Naive B cell (primary cell): Measurements from ENCODE around the gene ACAP3. TPM values are rescaled to one million over a fixed set of nuclear protein-coding genes. Genes with fewer than 3 reads are reported as not detected.

Experiments
- ATAC-seq, 2 donors: fragments of 150-1000 bp; cut with Tn5 transposase; 2 replicates each; pipeline ENCODE4 v1.10.0; 2021; ENCODE audit warnings: low read depth in 2 of 2, mild to moderate bottlenecking in 2 of 2, moderate library complexity in 2 of 2
- DNase-seq: peaks from one replicate; pipeline ENCODE4 v3.0.0; 2022
- H3K27ac Mint-ChIP-seq, 6 donors: one replicate each; pipeline ENCODE4 v1.8.0; 2020 to 2022; ENCODE audit warnings: mild to moderate bottlenecking in 6 of 6, mixed read lengths in 6 of 6, moderate library complexity in 5 of 6, inconsistent platforms in 2 of 6
- H3K27me3 Mint-ChIP-seq, 3 donors: one replicate each; pipeline ENCODE4 v1.8.0; 2021 to 2022; ENCODE audit warnings: mixed read lengths in 3 of 3, mild to moderate bottlenecking in 1 of 3
- H3K36me3 Mint-ChIP-seq, 2 donors: one replicate each; pipeline ENCODE4 v1.8.0; 2020 to 2022; ENCODE audit warnings: mixed read lengths in 2 of 2, inconsistent platforms in 1 of 2, mild to moderate bottlenecking in 1 of 2
- H3K4me1 Mint-ChIP-seq, 3 donors: one replicate each; pipeline ENCODE4 v1.8.0; 2020 to 2022; ENCODE audit warnings: mixed read lengths in 3 of 3, inconsistent platforms in 1 of 3, mild to moderate bottlenecking in 1 of 3, moderate library complexity in 1 of 3
- H3K4me3 Mint-ChIP-seq, 8 donors: one replicate each; pipeline ENCODE4 v1.8.0; 2020 to 2022; ENCODE audit warnings: mild to moderate bottlenecking in 8 of 8, mixed read lengths in 8 of 8, moderate library complexity in 8 of 8, inconsistent platforms in 2 of 8
- H3K9me3 Mint-ChIP-seq, 7 donors: one replicate each; pipeline ENCODE4 v1.8.0; 2020 to 2022; ENCODE audit warnings: mixed read lengths in 7 of 7, mild to moderate bottlenecking in 5 of 7, inconsistent platforms in 2 of 7, moderate library complexity in 1 of 7
- polyA plus RNA-seq, 6 donors: library from polyadenylated mRNA; unstranded; fragments of 300-500 nt; fragmentation: Illumina TruSeq; gene quantifications; one replicate each; pipeline ENCODE4 v1.2.3, GENCODE V29; 2021; ENCODE audit warnings: low read depth in 6 of 6

Gene ACAP3
- polyA plus RNA-seq, 6 donors from 2014 or later = 1.9 to 7.2 (median 3.1) TPM

- Mint-ChIP-seq H3K36me3 (no peaks in the 10 kb centered on the region), H3K27ac (peak overlapping the region in 5 of 6 donors; percentile 32 to 78 (median 56)), H3K4me3 (peak overlapping the region; percentile 74 to 90 (median 78)), H3K4me1 (peaks cover 16 to 30% (median 27%) of the 10 kb centered on the region in 3 donors), H3K27me3 (peaks cover 8 to 17% (median 11%) of the 10 kb centered on the region in 3 donors), H3K9me3 (no peaks in the 10 kb centered on the region)
- DNase-seq = no peak
- ATAC-seq = peak; percentile 36 to 42
Observed at GRCh38 chr1:1348420-1349255, 40.9 kb upstream of the ACAP3 start.

DNA sequence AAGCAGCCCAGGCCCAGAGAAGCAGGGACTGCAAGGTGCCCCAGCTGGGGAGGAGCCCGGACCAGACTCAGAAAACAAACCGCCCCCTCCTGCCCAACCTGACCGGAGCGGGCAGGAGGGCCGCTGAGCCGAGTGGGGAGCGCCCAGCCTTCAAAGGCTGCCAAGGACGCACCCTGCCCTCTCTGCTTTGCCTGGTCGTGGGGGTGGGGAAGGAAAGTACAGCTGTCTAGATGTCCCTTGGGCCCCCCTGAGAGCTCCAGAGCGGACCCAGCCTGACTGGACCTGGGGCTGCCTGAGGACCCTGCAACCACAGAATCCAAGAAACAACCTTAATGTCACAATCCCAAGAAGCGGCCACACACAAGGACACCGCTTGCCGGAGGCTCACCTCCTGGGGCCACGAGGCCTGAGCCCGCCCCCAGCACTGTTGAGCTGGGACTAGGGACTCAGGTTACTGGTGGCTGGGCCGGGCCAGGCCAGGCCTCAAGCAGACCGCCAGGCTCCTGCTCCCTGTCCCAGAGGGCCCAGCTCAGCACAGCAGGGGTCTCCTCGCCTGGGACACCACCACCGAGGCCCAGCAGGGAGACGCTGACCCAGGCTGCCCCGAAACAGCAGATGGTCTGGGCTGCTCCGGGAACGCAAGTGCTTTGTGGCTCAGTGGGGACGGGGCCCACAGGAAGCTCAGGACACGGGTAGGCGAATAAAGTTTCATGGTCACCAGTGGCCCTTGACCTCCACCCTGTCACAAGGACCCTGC lies 40.1 kb upstream of the ACAP3 start:
- no peak for DNase-seq
- peak overlapping the region in 4 of 6 donors; percentile 32 to 78 (median 52) for H3K27ac Mint-ChIP-seq
- H3K9me3 Mint-ChIP-seq = no peaks in the 10 kb centered on the region
- H3K4me3 Mint-ChIP-seq = peak overlapping the region; percentile 74 to 90 (median 78)
- no peaks in the 10 kb centered on the region for H3K36me3 Mint-ChIP-seq
- H3K27me3 Mint-ChIP-seq = peaks cover 6 to 9% (median 6%) of the 10 kb centered on the region in 3 donors
- H3K4me1 Mint-ChIP-seq = peaks cover 13 to 26% (median 21%) of the 10 kb centered on the region in 3 donors
- ATAC-seq = no peak

GRCh38 chr1:1347026-1347595 lies 39.4 kb upstream of the ACAP3 start:
- peaks cover 6 to 19% (median 14%) of the 10 kb centered on the region in 3 donors for H3K4me1 Mint-ChIP-seq
- no peaks in the 10 kb centered on the region for H3K36me3 Mint-ChIP-seq
- peak overlapping the region in 1 of 6 donors; percentile 64 for H3K27ac Mint-ChIP-seq
- DNase-seq (no peak), ATAC-seq (no peak)
- H3K4me3 Mint-ChIP-seq = peak overlapping the region in 7 of 8 donors; percentile 49 to 86 (median 76)
- no peaks in the 10 kb centered on the region for H3K9me3 Mint-ChIP-seq
- H3K27me3 Mint-ChIP-seq = peaks cover 0 to 2% (median 0%) of the 10 kb centered on the region in 3 donors

DNA sequence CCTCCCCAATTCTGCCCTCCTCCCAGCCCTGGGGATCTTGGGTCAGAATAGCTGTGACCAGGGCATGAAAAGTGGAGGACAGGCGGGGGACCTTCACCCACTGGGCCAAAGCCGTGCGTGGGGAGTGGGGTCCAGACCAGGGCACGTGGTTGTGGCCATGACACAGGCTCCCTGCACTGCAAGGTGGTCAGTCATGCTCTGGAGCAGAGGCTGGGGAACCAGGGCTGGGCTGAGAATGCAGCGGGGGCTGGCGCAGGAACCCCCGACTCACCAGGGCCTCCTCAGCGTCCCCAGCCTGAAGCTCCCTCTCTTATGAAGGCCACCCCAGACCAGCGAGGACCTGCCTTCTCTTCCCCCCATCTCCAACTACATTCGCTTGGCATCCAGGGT lies 38.8 kb upstream of the ACAP3 start:
- Mint-ChIP-seq H3K27me3 (no peaks in the 10 kb centered on the region), H3K4me1 (peaks cover 3 to 15% (median 12%) of the 10 kb centered on the region in 3 donors), H3K36me3 (no peaks in the 10 kb centered on the region), H3K4me3 (peak overlapping the region in 4 of 8 donors; percentile 49 to 76 (median 68)), H3K27ac (no peak overlapping the region), H3K9me3 (no peaks in the 10 kb centered on the region)
- ATAC-seq = no peak
- no peak for DNase-seq

DNA sequence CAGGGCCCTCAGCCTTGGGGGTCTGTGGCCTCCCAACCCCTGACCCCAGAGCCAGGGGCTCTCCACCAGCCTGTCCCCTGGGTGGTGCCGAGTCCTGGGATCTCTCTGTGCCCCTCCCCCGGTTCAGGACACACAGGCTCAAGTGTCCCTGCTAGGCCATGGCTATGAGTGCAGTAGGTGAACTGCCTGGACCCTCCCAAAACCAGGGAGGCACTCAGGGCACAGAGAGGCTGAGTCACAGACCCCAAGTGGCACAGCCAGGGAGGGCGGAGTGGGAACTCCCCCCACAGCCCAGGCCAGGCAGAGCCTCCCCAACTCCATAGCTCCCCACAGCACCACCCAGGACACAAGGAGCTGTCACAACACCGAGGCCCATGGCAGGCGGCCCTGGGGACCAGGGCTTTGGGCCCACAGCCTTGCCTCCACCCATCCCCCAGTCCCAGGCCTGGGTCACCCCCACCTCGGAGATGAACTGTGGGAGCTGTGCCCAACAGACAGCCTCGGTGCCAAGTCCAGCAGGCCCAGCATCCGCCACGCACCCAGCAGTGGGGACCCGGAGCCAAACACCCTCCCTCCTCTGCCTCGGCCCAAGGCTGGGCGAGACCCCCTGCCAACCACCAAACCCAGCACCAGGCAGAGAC lies 38.2 kb upstream of the ACAP3 start:
- DNase-seq (no peak), ATAC-seq (no peak)
- Mint-ChIP-seq H3K4me1 (peaks cover 3 to 15% (median 14%) of the 10 kb centered on the region in 3 donors), H3K4me3 (peak overlapping the region in 2 of 8 donors; percentile 61), H3K9me3 (no peaks in the 10 kb centered on the region), H3K27me3 (no peaks in the 10 kb centered on the region), H3K36me3 (no peaks in the 10 kb centered on the region), H3K27ac (no peak overlapping the region)

- Mint-ChIP-seq H3K27ac (no peak overlapping the region), H3K4me3 (no peak overlapping the region)
Observed at GRCh38 chr1:1345384-1345783, 37.7 kb upstream of the ACAP3 start.

DNA sequence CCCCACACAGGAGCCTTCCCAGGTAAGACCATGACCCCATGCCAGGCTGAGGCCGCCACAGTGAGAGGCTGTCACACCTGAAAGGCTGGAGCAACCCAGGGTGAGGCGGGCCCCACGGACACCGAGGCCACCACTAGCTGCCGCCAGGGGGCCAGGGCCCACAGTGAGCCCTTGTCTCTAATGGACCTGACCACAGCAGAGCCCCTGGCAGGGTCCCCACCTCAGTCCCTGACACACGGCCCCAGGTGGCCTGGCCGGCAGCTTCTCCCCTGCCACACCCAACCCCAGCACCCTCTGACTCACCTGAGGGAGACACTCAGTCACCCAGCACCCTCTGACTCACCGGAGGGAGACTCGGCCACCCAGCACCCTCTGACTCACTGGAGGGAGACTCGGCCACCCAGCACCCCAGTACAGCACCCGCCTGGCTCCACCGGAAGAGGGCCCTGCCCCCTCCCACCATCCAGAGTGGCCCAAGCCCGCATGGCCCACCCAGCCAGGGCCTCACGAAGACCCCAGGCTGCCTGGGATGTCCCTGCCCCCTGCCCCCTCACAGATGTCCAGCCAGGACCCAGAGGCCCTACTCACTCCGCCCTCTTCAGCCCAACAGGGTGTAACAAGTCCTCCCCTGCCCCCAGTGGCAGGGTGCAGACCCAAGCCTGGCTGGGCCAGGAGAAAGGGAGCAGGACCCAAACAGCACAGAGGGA lies 37.1 kb upstream of the ACAP3 start:
- no peak for ATAC-seq
- no peaks in the 10 kb centered on the region for H3K27me3 Mint-ChIP-seq
- H3K9me3 Mint-ChIP-seq = no peaks in the 10 kb centered on the region
- no peaks in the 10 kb centered on the region for H3K36me3 Mint-ChIP-seq
- no peak for DNase-seq
- peaks cover 3 to 16% (median 15%) of the 10 kb centered on the region in 3 donors for H3K4me1 Mint-ChIP-seq
- no peak overlapping the region for H3K27ac Mint-ChIP-seq
- no peak overlapping the region for H3K4me3 Mint-ChIP-seq

More at GRCh38 chr1:1345384-1345783, 37.7 kb upstream of the ACAP3 start:
- no peak for DNase-seq
- H3K9me3 Mint-ChIP-seq = no peaks in the 10 kb centered on the region
- H3K4me1 Mint-ChIP-seq = peaks cover 3 to 16% (median 15%) of the 10 kb centered on the region in 3 donors
- no peaks in the 10 kb centered on the region for H3K36me3 Mint-ChIP-seq
- no peaks in the 10 kb centered on the region for H3K27me3 Mint-ChIP-seq
- no peak for ATAC-seq

DNA sequence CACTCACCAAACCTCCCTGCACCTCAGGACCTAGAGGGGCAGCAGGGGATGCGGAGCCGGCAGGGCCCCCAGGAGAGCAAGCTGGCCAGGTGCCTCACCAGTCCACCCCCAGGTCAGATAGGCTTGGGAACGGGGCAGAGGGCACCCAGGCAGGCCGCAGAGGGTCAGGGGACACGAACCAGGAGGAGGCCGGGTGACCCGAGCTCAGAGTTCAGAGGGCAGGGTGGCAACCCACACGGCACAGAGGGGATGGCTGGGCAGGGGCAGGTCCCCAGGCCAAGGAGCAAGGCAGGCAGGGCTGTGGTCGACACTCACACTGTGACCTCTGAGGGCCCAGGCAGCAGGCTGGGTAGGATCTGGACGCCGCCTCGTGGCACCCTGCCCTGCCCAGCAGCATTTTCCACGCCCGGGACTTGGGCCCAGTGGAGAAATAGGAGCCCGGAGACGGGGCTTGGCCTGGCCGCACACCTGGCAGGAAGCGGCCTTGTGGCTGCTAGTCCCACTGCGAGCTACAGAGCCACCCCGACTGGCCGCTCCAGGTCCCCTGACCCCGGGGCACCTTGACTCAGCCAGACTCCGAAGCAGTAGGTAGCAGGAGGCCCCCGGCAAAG lies 36.2 kb upstream of the ACAP3 start:
- ATAC-seq (no peak), DNase-seq (no peak)
- H3K27me3 Mint-ChIP-seq = no peaks in the 10 kb centered on the region
- H3K9me3 Mint-ChIP-seq = no peaks in the 10 kb centered on the region
- no peak overlapping the region for H3K4me3 Mint-ChIP-seq
- H3K4me1 Mint-ChIP-seq = peaks cover 3 to 16% (median 15%) of the 10 kb centered on the region in 3 donors
- no peak overlapping the region for H3K27ac Mint-ChIP-seq
- no peaks in the 10 kb centered on the region for H3K36me3 Mint-ChIP-seq

DNA sequence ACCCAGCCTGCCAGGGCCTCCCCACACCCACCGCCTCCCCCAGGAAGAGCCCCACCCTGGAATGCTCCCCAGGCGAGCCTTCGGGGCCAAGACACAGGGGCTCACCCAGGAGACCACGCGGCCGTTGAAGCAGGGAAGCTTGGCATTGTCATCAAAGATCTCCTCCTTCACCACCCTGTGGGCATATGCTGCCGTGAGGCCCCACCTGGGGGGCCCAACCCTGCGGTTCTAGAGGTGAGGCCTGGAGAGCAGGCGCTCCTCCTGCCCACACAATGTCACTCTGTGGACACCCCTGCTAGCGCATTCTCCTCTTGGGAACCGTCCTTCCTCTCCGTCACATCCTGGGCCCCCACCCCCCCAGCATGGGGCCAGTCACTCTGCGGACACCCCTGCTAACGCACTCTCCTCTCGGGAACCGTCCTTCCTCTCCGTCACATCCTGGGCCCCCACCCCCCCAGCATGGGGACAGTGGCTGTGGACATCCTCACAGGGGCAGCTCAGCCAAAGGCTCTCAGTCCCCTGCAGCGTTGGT lies 34.9 kb upstream of the ACAP3 start:
- Mint-ChIP-seq H3K4me1 (peaks cover 3 to 12% (median 8%) of the 10 kb centered on the region in 3 donors), H3K9me3 (no peaks in the 10 kb centered on the region), H3K27me3 (no peaks in the 10 kb centered on the region), H3K36me3 (no peaks in the 10 kb centered on the region), H3K4me3 (no peak overlapping the region), H3K27ac (no peak overlapping the region)
- DNase-seq = no peak
- ATAC-seq = no peak

DNA sequence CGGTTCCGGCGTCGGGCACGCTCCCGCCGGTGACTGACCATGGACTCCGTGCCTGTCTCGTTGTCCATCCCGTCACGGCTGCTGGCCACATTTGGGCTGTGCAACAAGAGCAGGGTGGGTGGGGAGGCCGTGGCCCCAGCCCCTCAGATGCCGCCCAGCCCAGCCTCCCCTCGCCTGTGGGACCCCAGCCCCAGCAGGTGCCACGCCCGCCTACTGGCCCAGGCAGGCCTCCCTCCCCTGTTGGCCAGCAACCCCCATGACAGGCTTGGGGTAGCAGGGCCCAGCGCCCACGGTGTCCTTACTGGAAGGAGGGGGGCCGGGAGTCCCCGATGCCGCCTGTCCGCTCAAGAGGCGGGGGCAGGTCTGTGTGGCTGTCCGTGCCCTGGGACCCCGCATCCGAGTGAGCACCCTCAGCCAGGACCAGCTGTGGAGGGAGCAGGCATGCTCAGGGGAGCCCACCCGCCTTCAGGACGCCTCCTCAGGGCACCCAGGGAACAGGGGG lies 34.4 kb upstream of the ACAP3 start:
- DNase-seq (no peak), ATAC-seq (no peak)
- no peaks in the 10 kb centered on the region for H3K9me3 Mint-ChIP-seq
- H3K36me3 Mint-ChIP-seq = no peaks in the 10 kb centered on the region
- H3K4me1 Mint-ChIP-seq = peaks cover 3 to 8% (median 5%) of the 10 kb centered on the region in 3 donors
- H3K4me3 Mint-ChIP-seq = no peak overlapping the region
- no peaks in the 10 kb centered on the region for H3K27me3 Mint-ChIP-seq
- H3K27ac Mint-ChIP-seq = no peak overlapping the region

- ATAC-seq (no peak), DNase-seq (no peak)
- H3K36me3 Mint-ChIP-seq = no peaks in the 10 kb centered on the region
- H3K4me1 Mint-ChIP-seq = peaks cover under 1 to 4% (median 4%) of the 10 kb centered on the region in 3 donors
- H3K27me3 Mint-ChIP-seq = no peaks in the 10 kb centered on the region
- H3K27ac Mint-ChIP-seq = no peak overlapping the region
- H3K4me3 Mint-ChIP-seq = no peak overlapping the region
- H3K9me3 Mint-ChIP-seq = no peaks in the 10 kb centered on the region
Observed at GRCh38 chr1:1341549-1342021, 33.9 kb upstream of the ACAP3 start.
